PFSK-1 (cell line): ENCODE data around the gene CDKN2D.

Experiments used
- POLR2AphosphoS5 ChIP-seq: IDR thresholded peaks from 2 replicates; pipeline ENCODE4 v1.6.1; 2012; ENCODE audit warnings: low read depth, mild to moderate bottlenecking, control low read depth, low read length, moderate library complexity
- TAF1 ChIP-seq: IDR thresholded peaks from 2 replicates; pipeline ENCODE4 v1.6.1; 2012; ENCODE audit warnings: low read length, control low read depth, borderline replicate concordance; ENCODE audit not compliant: insufficient read depth

DNA sequence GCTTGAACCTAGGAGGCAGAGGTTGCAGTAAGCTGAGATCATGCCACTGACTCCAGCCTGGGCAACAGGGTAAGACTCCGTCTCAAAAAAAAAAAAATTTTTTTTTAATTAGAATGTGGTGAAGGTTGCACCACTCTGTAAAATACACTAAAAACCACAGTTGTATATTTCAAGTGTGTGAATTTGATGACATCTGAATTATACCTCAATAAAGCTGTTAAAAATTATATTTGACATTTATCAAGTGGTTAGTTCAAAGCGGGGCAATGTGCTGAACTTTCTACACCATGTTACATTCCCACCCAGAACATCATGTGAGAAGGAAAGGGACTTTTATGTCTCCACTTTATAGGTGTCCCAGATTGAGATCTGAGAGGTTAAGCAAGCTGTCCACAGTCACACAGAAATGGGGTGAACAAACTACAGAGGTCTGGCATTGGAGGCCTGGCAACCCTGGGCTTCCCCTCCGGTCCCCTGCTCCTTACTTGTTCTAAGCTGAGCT, 45.6 kb downstream of the CDKN2D start:
- TF ChIP-seq POLR2AphosphoS5 (no peak), TAF1 (no peak)
